ENCODE measurements around the gene ZNF385D. TPM values are rescaled to one million over a fixed set of nuclear protein-coding genes. Genes with fewer than 3 reads are reported as not detected.

The ZNF385D gene
- total RNA-seq, 2 experiments from 2014 or later: not detected

DNA sequence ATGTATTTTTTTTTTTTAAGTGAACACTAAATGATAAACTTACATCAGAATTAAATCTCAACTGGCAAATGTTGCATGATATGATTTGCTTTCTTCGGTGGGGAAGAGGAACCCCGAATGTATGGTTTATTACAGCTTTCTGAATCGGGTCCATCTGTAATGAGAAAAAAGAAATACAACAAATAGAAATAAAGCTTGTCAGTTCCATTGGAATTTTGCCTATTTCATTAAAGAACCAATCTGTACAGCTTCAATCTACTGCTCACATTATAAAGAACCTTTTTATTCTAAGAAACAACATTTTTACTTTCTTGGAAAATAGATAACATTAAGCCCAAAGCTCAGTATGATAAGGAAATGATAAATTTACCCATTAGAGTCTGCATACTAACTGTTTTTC lies 186.5 kb downstream of the ZNF385D start:
- ChIA-PET CTCF (no interaction called here), POLR2A (no interaction called here)
- intact Hi-C loops (cut with micrococcal nuclease): no loop called here
- no peaks in the 10 kb centered on the region for H3K4me1 Mint-ChIP-seq (ENCODE audit: low read depth)
- no peak overlapping the region for H3K4me3 Mint-ChIP-seq
- no peaks in the 10 kb centered on the region for H3K27me3 Mint-ChIP-seq
- TF ChIP-seq, protein P1, sequence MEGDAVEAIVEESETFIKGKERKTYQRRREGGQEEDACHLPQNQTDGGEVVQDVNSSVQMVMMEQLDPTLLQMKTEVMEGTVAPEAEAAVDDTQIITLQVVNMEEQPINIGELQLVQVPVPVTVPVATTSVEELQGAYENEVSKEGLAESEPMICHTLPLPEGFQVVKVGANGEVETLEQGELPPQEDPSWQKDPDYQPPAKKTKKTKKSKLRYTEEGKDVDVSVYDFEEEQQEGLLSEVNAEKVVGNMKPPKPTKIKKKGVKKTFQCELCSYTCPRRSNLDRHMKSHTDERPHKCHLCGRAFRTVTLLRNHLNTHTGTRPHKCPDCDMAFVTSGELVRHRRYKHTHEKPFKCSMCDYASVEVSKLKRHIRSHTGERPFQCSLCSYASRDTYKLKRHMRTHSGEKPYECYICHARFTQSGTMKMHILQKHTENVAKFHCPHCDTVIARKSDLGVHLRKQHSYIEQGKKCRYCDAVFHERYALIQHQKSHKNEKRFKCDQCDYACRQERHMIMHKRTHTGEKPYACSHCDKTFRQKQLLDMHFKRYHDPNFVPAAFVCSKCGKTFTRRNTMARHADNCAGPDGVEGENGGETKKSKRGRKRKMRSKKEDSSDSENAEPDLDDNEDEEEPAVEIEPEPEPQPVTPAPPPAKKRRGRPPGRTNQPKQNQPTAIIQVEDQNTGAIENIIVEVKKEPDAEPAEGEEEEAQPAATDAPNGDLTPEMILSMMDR (IDR thresholded peaks at IDR 0.05): no peak
- H3K9me3 Mint-ChIP-seq: peaks cover 12% of the 10 kb centered on the region
- no peak overlapping the region for H3K27ac Mint-ChIP-seq
- DNase-seq: no peak
- no peak for ATAC-seq
- no peaks in the 10 kb centered on the region for H3K36me3 Mint-ChIP-seq (ENCODE audit: low read depth)

DNA sequence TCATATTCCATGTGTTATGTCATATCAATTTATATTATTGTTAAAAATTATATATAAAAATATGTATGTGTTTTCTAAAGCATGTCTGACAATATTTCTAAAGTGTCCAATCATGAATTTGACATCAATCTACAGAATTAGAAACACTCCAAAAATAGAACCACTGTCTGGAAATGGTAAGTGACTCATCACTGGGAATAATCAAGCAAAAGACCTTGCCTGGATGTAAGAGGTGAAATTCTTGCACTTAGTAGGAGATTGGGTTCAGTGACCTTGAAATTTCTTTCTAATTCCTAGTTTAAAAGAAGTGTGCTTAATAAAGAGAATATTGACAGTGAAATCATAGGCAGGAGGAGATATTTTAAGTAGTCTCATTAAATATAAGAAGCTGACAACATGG lies 188.8 kb downstream of the ZNF385D start:
- no peak for ATAC-seq
- H3K9me3 Mint-ChIP-seq: peaks cover 12% of the 10 kb centered on the region
- intact Hi-C loops (cut with micrococcal nuclease): no loop called here
- TF ChIP-seq, protein P1 (IDR thresholded peaks at IDR 0.05): no peak
- H3K27me3 Mint-ChIP-seq: no peaks in the 10 kb centered on the region
- CTCF ChIA-PET: no interaction called here
- H3K4me3 Mint-ChIP-seq: no peak overlapping the region
- no peak for DNase-seq
- H3K36me3 Mint-ChIP-seq (ENCODE audit: low read depth): no peaks in the 10 kb centered on the region
- no peaks in the 10 kb centered on the region for H3K4me1 Mint-ChIP-seq (ENCODE audit: low read depth)
- no peak overlapping the region for H3K27ac Mint-ChIP-seq
- POLR2A ChIA-PET: no interaction called here

DNA sequence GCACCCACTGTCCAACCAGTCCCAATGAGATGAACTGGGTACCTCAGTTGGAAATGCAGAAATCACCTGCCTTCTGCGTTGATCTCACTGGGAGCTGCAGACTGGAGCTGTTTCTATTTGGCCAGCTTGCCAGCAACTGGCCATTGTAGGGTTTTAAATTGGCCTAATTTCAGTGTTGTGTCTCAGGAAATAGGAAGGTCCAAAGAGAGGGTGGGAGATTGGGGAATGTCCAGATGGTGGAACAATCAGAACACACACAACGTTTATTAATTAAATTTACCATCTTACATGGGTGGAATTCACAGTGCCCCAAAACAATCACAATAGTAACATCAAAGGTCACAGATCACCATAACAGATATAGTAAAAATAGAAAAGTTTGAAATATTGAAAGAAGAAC lies 189.5 kb downstream of the ZNF385D start:
- ChIA-PET CTCF (no interaction called here), POLR2A (no interaction called here)
- Mint-ChIP-seq H3K9me3 (peaks cover 12% of the 10 kb centered on the region), H3K4me3 (no peak overlapping the region), H3K27me3 (no peaks in the 10 kb centered on the region), H3K4me1 (ENCODE audit: low read depth) (no peaks in the 10 kb centered on the region), H3K36me3 (ENCODE audit: low read depth) (no peaks in the 10 kb centered on the region), H3K27ac (no peak overlapping the region)
- DNase-seq (no peak), ATAC-seq (no peak)
- TF ChIP-seq, protein P1 (IDR thresholded peaks at IDR 0.05): no peak
- intact Hi-C loops (cut with micrococcal nuclease): no loop called here

DNA sequence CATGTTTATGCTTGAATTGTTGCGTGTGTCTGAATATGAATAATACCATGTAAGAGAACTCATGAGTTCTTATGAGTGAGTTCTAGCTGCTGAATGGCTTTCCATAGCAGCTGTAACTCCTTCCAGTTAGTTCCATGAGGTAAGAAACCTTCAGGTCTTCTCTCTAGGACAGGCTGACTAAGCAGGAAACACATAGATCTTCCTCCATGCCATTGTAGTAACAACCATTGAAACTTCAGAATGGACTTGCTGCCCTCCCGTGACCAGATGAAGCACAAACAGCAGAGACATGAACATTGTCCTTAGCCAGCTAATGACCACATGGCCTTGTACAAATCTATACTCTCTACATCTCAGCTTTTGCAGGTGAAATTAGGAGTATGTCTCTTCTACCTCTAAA lies 200.0 kb downstream of the ZNF385D start:
- no peak overlapping the region for H3K4me3 Mint-ChIP-seq
- H3K9me3 Mint-ChIP-seq: peaks cover 2% of the 10 kb centered on the region
- ChIA-PET CTCF (no interaction called here), POLR2A (no interaction called here)
- no peaks in the 10 kb centered on the region for H3K36me3 Mint-ChIP-seq (ENCODE audit: low read depth)
- DNase-seq (no peak), ATAC-seq (no peak)
- H3K27me3 Mint-ChIP-seq: no peaks in the 10 kb centered on the region
- no peak overlapping the region for H3K27ac Mint-ChIP-seq
- H3K4me1 Mint-ChIP-seq (ENCODE audit: low read depth): no peaks in the 10 kb centered on the region
- intact Hi-C loops (cut with micrococcal nuclease): no loop called here
- TF ChIP-seq, protein P1 (IDR thresholded peaks at IDR 0.05): no peak

DNA sequence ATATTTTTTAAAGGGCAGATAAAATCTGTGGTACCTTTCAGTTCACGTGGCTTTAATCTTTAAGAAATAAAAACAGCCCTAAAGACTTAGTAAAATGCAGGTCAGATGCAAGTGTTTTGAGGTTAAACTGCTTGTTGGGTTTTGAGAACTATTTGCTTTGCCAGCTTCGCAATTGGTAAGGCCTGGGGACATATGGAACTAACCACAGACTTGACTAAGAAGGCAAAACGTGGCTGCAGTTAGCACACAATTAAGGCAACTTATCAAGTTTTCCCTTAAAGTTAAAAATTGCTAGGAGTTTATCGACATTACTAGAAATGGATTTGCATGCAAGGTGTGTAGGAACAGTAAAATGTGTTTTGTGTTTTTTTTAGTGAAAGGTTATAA lies 206.9 kb downstream of the ZNF385D start:
- TF ChIP-seq, protein P1 (IDR thresholded peaks at IDR 0.05): no peak
- intact Hi-C loops (cut with micrococcal nuclease): no loop called here
- ATAC-seq (no peak), DNase-seq (no peak)
- CTCF ChIA-PET: no interaction called here
- peaks cover 7% of the 10 kb centered on the region for H3K9me3 Mint-ChIP-seq
- H3K27ac Mint-ChIP-seq: no peak overlapping the region
- H3K27me3 Mint-ChIP-seq: no peaks in the 10 kb centered on the region
- H3K4me1 Mint-ChIP-seq (ENCODE audit: low read depth): no peaks in the 10 kb centered on the region
- no peaks in the 10 kb centered on the region for H3K36me3 Mint-ChIP-seq (ENCODE audit: low read depth)
- POLR2A ChIA-PET: no interaction called here
- no peak overlapping the region for H3K4me3 Mint-ChIP-seq

Measured in activated CD8-positive, alpha-beta T cell treated with anti-CD3 and anti-CD28 coated beads for 36 hours (primary cell).